HG03066 (cell line): ENCODE data around the gene TSPY9.
"Not testable (repeated sequence)": the region's sequence is repeated elsewhere in the genome, so short reads cannot be mapped to it uniquely, and the experiment has no call there.

Experiments
- ATAC-seq: cut with Tn5 transposase; IDR thresholded peaks from one replicate; pipeline ENCODE4 v1.9.1; 2021; ENCODE audit warnings: low read depth; ENCODE audit not compliant: unreplicated experiment

The TSPY9 gene

GRCh38 chrY:9486967-9487366 is at the start of gene TSPY9:
TSPY9 (plus strand) TSS chrY:9487267; CDS start chrY:9487313, 46 bp downstream.
- not testable (repeated sequence) for ATAC-seq

GRCh38 chrY:9466655-9467054 is 20.4 kb upstream of the TSPY9 start, which contains the start of gene TSPY1:
TSPY1 (plus strand) TSS chrY:9466955; CDS start chrY:9467001, 46 bp downstream.
- not testable (repeated sequence) for ATAC-seq

- not testable (repeated sequence) for ATAC-seq
Observed at GRCh38 chrY:9504396-9504795, 17.3 kb downstream of the TSPY9 start.

GRCh38 chrY:9516287-9516686 is 29.2 kb downstream of the TSPY9 start:
- not testable (repeated sequence) for ATAC-seq

- not testable (repeated sequence) for ATAC-seq
Observed at GRCh38 chrY:9527580-9527979, 40.5 kb downstream of the TSPY9 start, which contains the start of gene TSPY10. TSPY10 (plus strand) TSS chrY:9527880; CDS start chrY:9527926, 46 bp downstream.
